SK-N-SH treated with all-trans-retinoic acid at 6 μM for 48 hours (cell line): Measurements from ENCODE around the gene JOSD2.
"Not testable (repeated sequence)": the region's sequence is repeated elsewhere in the genome, so short reads cannot be mapped to it uniquely, and the experiment has no call there.

Experiments used
- ATAC-seq: fragments of 200-7000 bp; cut with Tn5 transposase; 3 replicates; pipeline ENCODE4 v1.9.1; 2020; ENCODE audit warnings: mild to moderate bottlenecking, moderate library complexity
- ARNTL ChIP-seq: fragments of 450-650 bp; formaldehyde crosslinking; IDR thresholded peaks from 2 replicates; pipeline ENCODE4 v1.5.0; 2020; ENCODE audit warnings: low read depth, mild to moderate bottlenecking, moderate library complexity, borderline replicate concordance
- CSDC2 ChIP-seq: fragments of 250-450 bp; sonication (Bioruptor Pico); IDR thresholded peaks from 2 replicates; pipeline ENCODE4 v1.5.0; 2020; ENCODE audit warnings: mild to moderate bottlenecking, moderate library complexity
- GLIS3 ChIP-seq: fragments of 250-450 bp; sonication (Bioruptor Pico); IDR thresholded peaks from 2 replicates; pipeline ENCODE4 v1.5.0; 2020; ENCODE audit warnings: mild to moderate bottlenecking, moderate library complexity
- ISL1 ChIP-seq: fragments of 250-450 bp; sonication (Bioruptor Pico); IDR thresholded peaks from 2 replicates; pipeline ENCODE4 v2.1.2; 2022; ENCODE audit warnings: mild to moderate bottlenecking, moderate library complexity
- OSR1 ChIP-seq: fragments of 250-450 bp; sonication (Bioruptor Pico); IDR thresholded peaks from 2 replicates; pipeline ENCODE4 v1.8.0; 2022; ENCODE audit warnings: moderate library complexity, mild to moderate bottlenecking, inconsistent platforms
- PPARA ChIP-seq: fragments of 250-450 bp; sonication (Bioruptor Pico); IDR thresholded peaks from 2 replicates; pipeline ENCODE4 v1.5.0; 2020; ENCODE audit warnings: mild to moderate bottlenecking, borderline replicate concordance
- RARB ChIP-seq: fragments of 250-450 bp; sonication (Bioruptor Pico); IDR thresholded peaks from 2 replicates; pipeline ENCODE4 v1.8.0; 2021; ENCODE audit warnings: mild to moderate bottlenecking, moderate library complexity
- SNAI2 ChIP-seq: fragments of 250-450 bp; sonication (Bioruptor Pico); IDR thresholded peaks from 2 replicates; pipeline ENCODE4 v1.5.0; 2020; ENCODE audit warnings: mild to moderate bottlenecking, moderate library complexity
- TCF4 ChIP-seq: fragments of 250-450 bp; sonication (Bioruptor Pico); IDR thresholded peaks from 2 replicates; pipeline ENCODE4 v1.8.0; 2021; ENCODE audit warnings: mild to moderate bottlenecking, moderate library complexity, borderline replicate concordance
- ZC3H10 ChIP-seq: fragments of 250-450 bp; sonication (Bioruptor Pico); IDR thresholded peaks from 2 replicates; pipeline ENCODE4 v1.5.1; 2021; ENCODE audit warnings: mild to moderate bottlenecking, moderate library complexity
- ZFP30 ChIP-seq: fragments of 450-650 bp; formaldehyde crosslinking; IDR thresholded peaks from 2 replicates; pipeline ENCODE4 v1.5.0; 2022; ENCODE audit warnings: mild to moderate bottlenecking, moderate library complexity
- ZNF565 ChIP-seq: fragments of 450-650 bp; formaldehyde crosslinking; conservative IDR thresholded peaks from 2 replicates; pipeline ENCODE4 v1.5.0; 2020; ENCODE audit warnings: low read depth, mild to moderate bottlenecking, moderate library complexity
- ZNF8 ChIP-seq: fragments of 450-650 bp; formaldehyde crosslinking; IDR thresholded peaks from 2 replicates; pipeline ENCODE4 v1.5.0; 2020; ENCODE audit warnings: mild to moderate bottlenecking, moderate library complexity
- TF ChIP-seq, protein P1 (sequence below): fragments of 250-450 bp; sonication (Bioruptor Pico); IDR thresholded peaks from 2 replicates; pipeline ENCODE4 v1.8.0; 2021; ENCODE audit warnings: low read depth, mild to moderate bottlenecking, moderate library complexity, borderline replicate concordance
- TF ChIP-seq, protein P2 (sequence below): fragments of 250-450 bp; sonication (Bioruptor Pico); IDR thresholded peaks from 2 replicates; pipeline ENCODE4 v1.5.0; 2020; ENCODE audit warnings: mild to moderate bottlenecking, moderate library complexity
- TF ChIP-seq, protein P3 (sequence below): fragments of 250-450 bp; sonication (Bioruptor Pico); IDR thresholded peaks from 2 replicates; pipeline ENCODE4 v1.8.0; 2020; ENCODE audit warnings: mild to moderate bottlenecking, moderate library complexity, borderline replicate concordance
- TF ChIP-seq, protein P4 (sequence below): fragments of 250-450 bp; sonication (Bioruptor Pico); IDR thresholded peaks from 2 replicates; pipeline ENCODE4 v1.5.1; 2020; ENCODE audit warnings: low read depth, mild to moderate bottlenecking, moderate library complexity

JOSD2 gene

DNA sequence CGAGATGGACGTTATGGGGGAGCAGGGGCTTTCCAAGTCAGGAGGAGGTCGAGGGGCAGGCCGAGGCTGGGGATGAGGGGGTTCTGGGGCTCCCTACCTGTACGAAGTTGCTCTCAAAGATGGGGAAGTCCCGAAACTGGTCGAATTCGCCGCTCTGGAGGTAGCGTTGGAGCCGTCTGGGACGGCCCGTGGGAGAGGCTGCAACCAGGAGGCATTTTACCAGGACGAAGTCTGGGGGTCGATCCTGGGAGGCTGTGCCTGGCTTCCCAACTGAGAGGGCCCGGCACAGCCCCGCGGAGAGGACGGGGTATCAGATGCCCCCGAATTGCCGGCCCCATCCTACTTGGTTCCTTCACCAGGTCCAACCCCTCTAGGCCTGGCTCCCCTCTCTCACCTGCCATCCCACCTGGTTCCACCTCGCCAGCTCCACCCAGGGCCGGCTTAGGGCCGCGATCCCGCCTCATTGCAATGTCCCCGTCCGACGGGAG is 35.2 kb downstream of the JOSD2 start:
- TF ChIP-seq, protein P1, sequence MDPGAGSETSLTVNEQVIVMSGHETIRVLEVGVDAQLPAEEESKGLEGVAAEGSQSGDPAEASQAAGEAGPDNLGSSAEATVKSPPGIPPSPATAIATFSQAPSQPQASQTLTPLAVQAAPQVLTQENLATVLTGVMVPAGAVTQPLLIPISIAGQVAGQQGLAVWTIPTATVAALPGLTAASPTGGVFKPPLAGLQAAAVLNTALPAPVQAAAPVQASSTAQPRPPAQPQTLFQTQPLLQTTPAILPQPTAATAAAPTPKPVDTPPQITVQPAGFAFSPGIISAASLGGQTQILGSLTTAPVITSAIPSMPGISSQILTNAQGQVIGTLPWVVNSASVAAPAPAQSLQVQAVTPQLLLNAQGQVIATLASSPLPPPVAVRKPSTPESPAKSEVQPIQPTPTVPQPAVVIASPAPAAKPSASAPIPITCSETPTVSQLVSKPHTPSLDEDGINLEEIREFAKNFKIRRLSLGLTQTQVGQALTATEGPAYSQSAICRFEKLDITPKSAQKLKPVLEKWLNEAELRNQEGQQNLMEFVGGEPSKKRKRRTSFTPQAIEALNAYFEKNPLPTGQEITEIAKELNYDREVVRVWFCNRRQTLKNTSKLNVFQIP (CRISPR knock-in tag) = no peak
- TF ChIP-seq ZNF565 (CRISPR knock-in tag) (no peak), ZC3H10 (CRISPR knock-in tag) (no peak)
- ATAC-seq = no peak; the same call in 2 of the 3 replicates

DNA sequence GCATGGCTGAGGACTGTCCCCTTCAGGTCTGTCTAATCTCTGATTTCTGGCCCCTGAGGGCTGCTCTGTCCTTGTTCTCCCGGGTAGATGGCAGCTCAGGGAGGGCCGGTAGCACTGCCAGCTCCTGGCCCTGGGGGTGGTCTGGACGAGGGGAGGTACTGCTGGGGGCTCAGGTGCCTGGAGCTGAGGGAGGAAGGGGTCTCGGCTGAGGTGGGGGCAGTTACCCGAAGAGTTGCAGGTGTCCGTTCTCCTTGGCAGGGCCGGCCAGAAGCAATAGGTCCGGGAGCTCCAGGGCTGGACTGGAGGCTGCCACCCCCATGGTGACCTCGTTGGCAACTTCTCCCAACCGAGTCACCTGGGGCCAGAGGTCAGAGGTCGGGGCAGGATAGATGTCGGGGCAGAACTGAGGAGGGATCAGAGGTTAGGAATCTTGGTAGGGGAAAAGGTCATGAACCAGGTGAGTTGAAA is 35.9 kb downstream of the JOSD2 start:
- ATAC-seq = no peak
- TF ChIP-seq ARNTL (CRISPR knock-in tag) = no peak
- TF ChIP-seq, all 23 proteins: peak for 0

DNA sequence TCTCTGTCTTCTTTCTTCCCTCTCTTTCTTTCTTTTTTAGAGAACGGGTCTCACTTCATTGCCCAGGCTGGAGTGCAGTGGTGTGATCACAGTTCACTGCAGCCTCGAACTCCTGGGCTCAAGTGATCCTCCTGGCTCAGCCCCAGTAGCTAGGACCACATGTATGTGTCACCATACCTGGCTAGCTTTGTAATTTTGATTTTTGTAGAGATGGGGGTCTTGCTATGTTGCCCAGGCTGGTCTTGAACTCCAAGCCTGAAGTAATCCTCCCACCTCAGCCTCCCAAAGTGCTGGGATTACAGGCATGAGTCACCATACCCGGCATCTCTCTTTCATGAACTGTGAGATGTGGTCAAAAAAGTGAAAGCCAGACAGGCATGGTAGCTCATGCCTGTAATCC is 37.7 kb downstream of the JOSD2 start:
- not testable (repeated sequence) for ATAC-seq

DNA sequence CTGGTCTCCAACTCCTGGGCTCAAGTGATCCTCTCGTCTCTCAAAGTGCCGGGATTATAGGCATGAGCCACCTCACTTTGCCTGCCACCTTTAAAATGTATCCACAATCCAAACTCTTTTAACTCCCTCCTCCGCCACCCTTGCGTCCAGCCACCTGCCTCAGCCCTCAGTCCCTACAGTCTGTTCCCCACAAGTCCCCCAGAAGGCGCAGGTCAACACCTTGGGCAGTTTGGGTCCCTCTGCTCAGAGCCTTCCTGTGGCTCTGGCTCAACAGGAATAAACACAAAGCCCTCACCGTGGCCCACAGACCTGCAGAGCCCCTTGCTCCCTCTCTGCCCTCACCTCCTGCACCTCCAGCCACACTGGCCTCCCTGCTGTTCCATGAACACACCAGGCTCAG is 42.2 kb downstream of the JOSD2 start:
- ATAC-seq = no peak
- TF ChIP-seq, protein P1 (CRISPR knock-in tag) = no peak
- no peak for TF ChIP-seq CSDC2 (CRISPR knock-in tag)
- TF ChIP-seq ZC3H10 (CRISPR knock-in tag) = no peak
- TF ChIP-seq, protein P2, sequence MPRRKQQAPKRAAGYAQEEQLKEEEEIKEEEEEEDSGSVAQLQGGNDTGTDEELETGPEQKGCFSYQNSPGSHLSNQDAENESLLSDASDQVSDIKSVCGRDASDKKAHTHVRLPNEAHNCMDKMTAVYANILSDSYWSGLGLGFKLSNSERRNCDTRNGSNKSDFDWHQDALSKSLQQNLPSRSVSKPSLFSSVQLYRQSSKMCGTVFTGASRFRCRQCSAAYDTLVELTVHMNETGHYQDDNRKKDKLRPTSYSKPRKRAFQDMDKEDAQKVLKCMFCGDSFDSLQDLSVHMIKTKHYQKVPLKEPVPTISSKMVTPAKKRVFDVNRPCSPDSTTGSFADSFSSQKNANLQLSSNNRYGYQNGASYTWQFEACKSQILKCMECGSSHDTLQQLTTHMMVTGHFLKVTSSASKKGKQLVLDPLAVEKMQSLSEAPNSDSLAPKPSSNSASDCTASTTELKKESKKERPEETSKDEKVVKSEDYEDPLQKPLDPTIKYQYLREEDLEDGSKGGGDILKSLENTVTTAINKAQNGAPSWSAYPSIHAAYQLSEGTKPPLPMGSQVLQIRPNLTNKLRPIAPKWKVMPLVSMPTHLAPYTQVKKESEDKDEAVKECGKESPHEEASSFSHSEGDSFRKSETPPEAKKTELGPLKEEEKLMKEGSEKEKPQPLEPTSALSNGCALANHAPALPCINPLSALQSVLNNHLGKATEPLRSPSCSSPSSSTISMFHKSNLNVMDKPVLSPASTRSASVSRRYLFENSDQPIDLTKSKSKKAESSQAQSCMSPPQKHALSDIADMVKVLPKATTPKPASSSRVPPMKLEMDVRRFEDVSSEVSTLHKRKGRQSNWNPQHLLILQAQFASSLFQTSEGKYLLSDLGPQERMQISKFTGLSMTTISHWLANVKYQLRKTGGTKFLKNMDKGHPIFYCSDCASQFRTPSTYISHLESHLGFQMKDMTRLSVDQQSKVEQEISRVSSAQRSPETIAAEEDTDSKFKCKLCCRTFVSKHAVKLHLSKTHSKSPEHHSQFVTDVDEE (CRISPR knock-in tag) = no peak
- no peak for TF ChIP-seq RARB
- TF ChIP-seq GLIS3 = no peak
- no peak for TF ChIP-seq ARNTL (CRISPR knock-in tag)
- TF ChIP-seq ZNF565 (CRISPR knock-in tag) = no peak
- no peak for TF ChIP-seq TCF4 (CRISPR knock-in tag)
- TF ChIP-seq, protein P3, sequence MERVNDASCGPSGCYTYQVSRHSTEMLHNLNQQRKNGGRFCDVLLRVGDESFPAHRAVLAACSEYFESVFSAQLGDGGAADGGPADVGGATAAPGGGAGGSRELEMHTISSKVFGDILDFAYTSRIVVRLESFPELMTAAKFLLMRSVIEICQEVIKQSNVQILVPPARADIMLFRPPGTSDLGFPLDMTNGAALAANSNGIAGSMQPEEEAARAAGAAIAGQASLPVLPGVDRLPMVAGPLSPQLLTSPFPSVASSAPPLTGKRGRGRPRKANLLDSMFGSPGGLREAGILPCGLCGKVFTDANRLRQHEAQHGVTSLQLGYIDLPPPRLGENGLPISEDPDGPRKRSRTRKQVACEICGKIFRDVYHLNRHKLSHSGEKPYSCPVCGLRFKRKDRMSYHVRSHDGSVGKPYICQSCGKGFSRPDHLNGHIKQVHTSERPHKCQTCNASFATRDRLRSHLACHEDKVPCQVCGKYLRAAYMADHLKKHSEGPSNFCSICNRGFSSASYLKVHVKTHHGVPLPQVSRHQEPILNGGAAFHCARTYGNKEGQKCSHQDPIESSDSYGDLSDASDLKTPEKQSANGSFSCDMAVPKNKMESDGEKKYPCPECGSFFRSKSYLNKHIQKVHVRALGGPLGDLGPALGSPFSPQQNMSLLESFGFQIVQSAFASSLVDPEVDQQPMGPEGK (CRISPR knock-in tag) = no peak
- TF ChIP-seq ISL1 (CRISPR knock-in tag) = no peak
- no peak for TF ChIP-seq ZFP30 (CRISPR knock-in tag)
- TF ChIP-seq PPARA = no peak
- no peak for TF ChIP-seq ZNF8 (CRISPR knock-in tag)
- no peak for TF ChIP-seq SNAI2
- TF ChIP-seq OSR1 (CRISPR knock-in tag) = no peak
- TF ChIP-seq, protein P4, sequence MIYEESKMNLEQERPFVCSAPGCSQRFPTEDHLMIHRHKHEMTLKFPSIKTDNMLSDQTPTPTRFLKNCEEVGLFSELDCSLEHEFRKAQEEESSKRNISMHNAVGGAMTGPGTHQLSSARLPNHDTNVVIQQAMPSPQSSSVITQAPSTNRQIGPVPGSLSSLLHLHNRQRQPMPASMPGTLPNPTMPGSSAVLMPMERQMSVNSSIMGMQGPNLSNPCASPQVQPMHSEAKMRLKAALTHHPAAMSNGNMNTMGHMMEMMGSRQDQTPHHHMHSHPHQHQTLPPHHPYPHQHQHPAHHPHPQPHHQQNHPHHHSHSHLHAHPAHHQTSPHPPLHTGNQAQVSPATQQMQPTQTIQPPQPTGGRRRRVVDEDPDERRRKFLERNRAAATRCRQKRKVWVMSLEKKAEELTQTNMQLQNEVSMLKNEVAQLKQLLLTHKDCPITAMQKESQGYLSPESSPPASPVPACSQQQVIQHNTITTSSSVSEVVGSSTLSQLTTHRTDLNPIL = no peak

DNA sequence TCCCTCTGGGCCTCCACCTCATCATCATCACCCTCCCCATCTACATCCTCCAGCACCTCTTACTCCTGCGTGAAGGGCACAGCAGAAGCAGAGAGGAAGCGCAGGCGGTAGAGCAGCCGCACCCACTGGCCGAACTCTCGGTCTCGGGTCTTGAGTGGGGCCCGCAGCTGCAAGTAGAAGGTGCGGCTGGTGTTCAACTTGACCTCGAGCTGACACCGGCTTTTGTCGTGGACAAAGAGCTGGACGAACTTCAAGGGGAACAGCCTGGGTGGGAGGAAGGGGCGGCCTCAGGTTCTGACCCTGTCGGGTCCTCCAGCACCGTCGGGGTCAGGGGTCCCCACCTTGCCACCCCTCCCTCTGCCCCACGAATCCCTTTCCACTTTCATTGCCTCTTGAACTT is 43.4 kb downstream of the JOSD2 start:
- TF ChIP-seq, protein P1 (CRISPR knock-in tag) = no peak
- TF ChIP-seq GLIS3 (no peak), ZC3H10 (CRISPR knock-in tag) (no peak), ISL1 (CRISPR knock-in tag) (no peak)
- no peak for ATAC-seq
